ENCODE measurements around the gene CSK. TPM values are rescaled to one million over a fixed set of nuclear protein-coding genes. Genes with fewer than 3 reads are reported as not detected.

The CSK gene
- total and polyA plus RNA-seq, 2 of the 8 experiments (the other 6 are each of a cell fraction or from before 2014, with no cell fraction given), result 13.7 to 50.2 TPM

- WGBS, 2 experiments (ENCODE audit: extremely low coverage in 1 of 2, insufficient coverage in 1 of 2, insufficient read length in 1 of 2, insufficient replicate concordance in 2 of 2, low coverage in 1 of 2, low lambda C conversion rate in 2 of 2, missing lambda C conversion rate in 1 of 2), result 59% methylated on average over 5 of the region's 5 CpGs; no CpG with 5 or more reads in 1 of the 2 experiments
- H3K79me2 ChIP-seq (ENCODE audit: control insufficient read depth in 1 of 2, insufficient read depth in 2 of 2, low read length in 2 of 2), result no peaks in the 10 kb centered on the region
- H2AK5ac ChIP-seq (ENCODE audit: low read depth, low read length), result no peak overlapping the region
- POLR2A ChIA-PET (ENCODE audit: partially characterized antibody), result interaction anchor here (1.4 to 6.0 kb wide), 5 partner anchors 9 to 48 kb away, joined by 3 to 82 read pairs (median 9); partner anchors contain the start of genes CSK and CYP1A1
- H3K14ac ChIP-seq (ENCODE audit: insufficient read length), result no peak overlapping the region
- no peak overlapping the region for H2BK5ac ChIP-seq (ENCODE audit: low read depth, low read length)
- H3K18ac ChIP-seq (ENCODE audit: extremely low read depth, low read length), result no peak overlapping the region
- TF ChIP-seq BRCA1 (IDR thresholded peaks at IDR 0.05; ENCODE audit: low read depth, low read length), result no peak
- peak; percentile 51; the same call in 1 of the 2 replicates for TF ChIP-seq KDM1A (IDR thresholded peaks at IDR 0.05; ENCODE audit: borderline replicate concordance, low read length)
- TF ChIP-seq CEBPB (IDR thresholded peaks at IDR 0.05; ENCODE audit: low read depth, low read length), result peak; percentile 97
- H4K20me1 ChIP-seq (replicated peaks in 1 of 2; ENCODE audit: control insufficient read depth in 1 of 2, insufficient read depth in 2 of 2, low read length in 2 of 2), result peaks cover 0 to 2% of the 10 kb centered on the region in 2 experiments
- CTCF ChIA-PET (ENCODE audit: partially characterized antibody), result interaction anchor here (0.5 to 53.7 kb wide), 14 partner anchors 7 to 198 kb away, joined by 3 to 1439 read pairs (median 9); partner anchors contain the start of genes CLK3, CPLX3, CSK and LMAN1L
- H3K4me2 ChIP-seq (ENCODE audit: insufficient read depth in 1 of 2, low read depth in 2 of 2, low read length in 2 of 2), result no peak overlapping the region; a peak in 1 of 4 replicates
- no peak overlapping the region for H3K23ac ChIP-seq (ENCODE audit: insufficient read length)
- no peak overlapping the region for H2BK20ac ChIP-seq (ENCODE audit: low read length)
- H2AFZ ChIP-seq (ENCODE audit: low read length), result no peak overlapping the region
- no peak overlapping the region for H3K27ac ChIP-seq (ENCODE audit: low read depth, low read length)
- H3K4me1 ChIP-seq (replicated peaks in 1 of 4; ENCODE audit: control insufficient read depth in 3 of 4, insufficient read depth in 4 of 4, low read length in 3 of 4), result peaks cover 4 to 15% (median 6%) of the 10 kb centered on the region in 4 experiments; a peak in 6 of 7 replicates
- no peak overlapping the region for H3K56ac ChIP-seq (replicated peaks; ENCODE audit: insufficient read length, low read depth, low read length)
- FAIRE-seq (peak; percentile 24), DNase-seq (ENCODE audit: low read depth in 1 of 2, low spot score in 2 of 2) (no peak)
- no peak overlapping the region for H2BK15ac ChIP-seq (ENCODE audit: low read length)
- H2BK120ac ChIP-seq (replicated peaks; ENCODE audit: low read depth, low read length), result no peak overlapping the region
- H3K27me3 ChIP-seq (replicated peaks in 1 of 4; ENCODE audit: control insufficient read depth in 3 of 4, extremely low read depth in 1 of 4, insufficient read depth in 3 of 4, low read length in 3 of 4), result no peaks in the 10 kb centered on the region
- no peak overlapping the region for H2BK12ac ChIP-seq (ENCODE audit: low read depth, low read length)
- H3K4me3 ChIP-seq (ENCODE audit: extremely low read depth in 1 of 4, insufficient read depth in 2 of 4, low read depth in 3 of 4, low read length in 4 of 4), result no peak overlapping the region
- H3K23me2 ChIP-seq (ENCODE audit: low read depth, low read length), result no peaks in the 10 kb centered on the region
- no peaks in the 10 kb centered on the region for H3K79me1 ChIP-seq (ENCODE audit: low read depth, low read length)
- H3K9me3 ChIP-seq (ENCODE audit: insufficient read depth in 2 of 2, low read depth in 1 of 2, low read length in 1 of 2), result no peaks in the 10 kb centered on the region
- H4K91ac ChIP-seq (replicated peaks; ENCODE audit: insufficient read length, low read length), result no peak overlapping the region
- H4K8ac ChIP-seq (ENCODE audit: extremely low read depth, insufficient read depth, low read length), result no peak overlapping the region; the same call in 1 of the 2 replicates
- no peaks in the 10 kb centered on the region for H3K36me3 ChIP-seq (ENCODE audit: control insufficient read depth in 2 of 4, insufficient read depth in 4 of 4, low read length in 3 of 4)
- H3K9ac ChIP-seq (replicated peaks in 1 of 4; ENCODE audit: extremely low read depth in 1 of 4, low read depth in 3 of 4, low read length in 3 of 4), result no peak overlapping the region
- no peak overlapping the region for H3K4ac ChIP-seq (replicated peaks; ENCODE audit: insufficient read length, low read depth, low read length)
- no peak overlapping the region for H4K5ac ChIP-seq (ENCODE audit: insufficient read length, low read depth, low read length)
These were observed 8.1 kb upstream of the CSK start for GRCh38 chr15:74773731-74774252.
